SK-N-SH treated with all-trans-retinoic acid at 6 μM for 48 hours (cell line): ENCODE measurements around the gene BMP8B.

ENCODE experiments used
- ATAC-seq: fragments of 200-7000 bp; cut with Tn5 transposase; 3 replicates; pipeline ENCODE4 v1.9.1; 2020; ENCODE audit warnings: mild to moderate bottlenecking, moderate library complexity
- ARNTL ChIP-seq: fragments of 450-650 bp; formaldehyde crosslinking; IDR thresholded peaks from 2 replicates; pipeline ENCODE4 v1.5.0; 2020; ENCODE audit warnings: low read depth, mild to moderate bottlenecking, moderate library complexity, borderline replicate concordance
- BACH2 ChIP-seq: fragments of 250-450 bp; sonication (Bioruptor Pico); IDR thresholded peaks from 2 replicates; pipeline ENCODE4 v1.9.0; 2021; ENCODE audit warnings: mild to moderate bottlenecking, borderline replicate concordance
- CREB5 ChIP-seq: fragments of 250-450 bp; sonication (Bioruptor Pico); IDR thresholded peaks from 2 replicates; pipeline ENCODE4 v1.5.1; 2020; ENCODE audit warnings: low read depth, mild to moderate bottlenecking, moderate library complexity
- CSDC2 ChIP-seq: fragments of 250-450 bp; sonication (Bioruptor Pico); IDR thresholded peaks from 2 replicates; pipeline ENCODE4 v1.5.0; 2020; ENCODE audit warnings: mild to moderate bottlenecking, moderate library complexity
- CSRNP3 ChIP-seq: fragments of 250-450 bp; sonication (Bioruptor Pico); IDR thresholded peaks from 2 replicates; pipeline ENCODE4 v1.5.1; 2021; ENCODE audit warnings: mild to moderate bottlenecking, moderate library complexity
- GLIS3 ChIP-seq: fragments of 250-450 bp; sonication (Bioruptor Pico); IDR thresholded peaks from 2 replicates; pipeline ENCODE4 v1.5.0; 2020; ENCODE audit warnings: mild to moderate bottlenecking, moderate library complexity
- ISL1 ChIP-seq: fragments of 250-450 bp; sonication (Bioruptor Pico); IDR thresholded peaks from 2 replicates; pipeline ENCODE4 v2.1.2; 2022; ENCODE audit warnings: mild to moderate bottlenecking, moderate library complexity
- POU6F1 ChIP-seq: fragments of 250-450 bp; sonication (Bioruptor Pico); IDR thresholded peaks from 2 replicates; pipeline ENCODE4 v1.8.0; 2021; ENCODE audit warnings: low read depth, mild to moderate bottlenecking, moderate library complexity, borderline replicate concordance
- PPARA ChIP-seq: fragments of 250-450 bp; sonication (Bioruptor Pico); IDR thresholded peaks from 2 replicates; pipeline ENCODE4 v1.5.0; 2020; ENCODE audit warnings: mild to moderate bottlenecking, borderline replicate concordance
- RARB ChIP-seq: fragments of 250-450 bp; sonication (Bioruptor Pico); IDR thresholded peaks from 2 replicates; pipeline ENCODE4 v1.8.0; 2021; ENCODE audit warnings: mild to moderate bottlenecking, moderate library complexity
- SNAI2 ChIP-seq: fragments of 250-450 bp; sonication (Bioruptor Pico); IDR thresholded peaks from 2 replicates; pipeline ENCODE4 v1.5.0; 2020; ENCODE audit warnings: mild to moderate bottlenecking, moderate library complexity
- TCF4 ChIP-seq: fragments of 250-450 bp; sonication (Bioruptor Pico); IDR thresholded peaks from 2 replicates; pipeline ENCODE4 v1.8.0; 2021; ENCODE audit warnings: mild to moderate bottlenecking, moderate library complexity, borderline replicate concordance
- TOX ChIP-seq: fragments of 250-450 bp; sonication (Bioruptor Pico); IDR thresholded peaks from 2 replicates; pipeline ENCODE4 v1.8.0; 2021; ENCODE audit warnings: mild to moderate bottlenecking, moderate library complexity, borderline replicate concordance
- ZC3H10 ChIP-seq: fragments of 250-450 bp; sonication (Bioruptor Pico); IDR thresholded peaks from 2 replicates; pipeline ENCODE4 v1.5.1; 2021; ENCODE audit warnings: mild to moderate bottlenecking, moderate library complexity
- ZFP30 ChIP-seq: fragments of 450-650 bp; formaldehyde crosslinking; IDR thresholded peaks from 2 replicates; pipeline ENCODE4 v1.5.0; 2022; ENCODE audit warnings: mild to moderate bottlenecking, moderate library complexity
- ZNF565 ChIP-seq: fragments of 450-650 bp; formaldehyde crosslinking; conservative IDR thresholded peaks from 2 replicates; pipeline ENCODE4 v1.5.0; 2020; ENCODE audit warnings: low read depth, mild to moderate bottlenecking, moderate library complexity
- ZNF70 ChIP-seq: fragments of 450-650 bp; formaldehyde crosslinking; IDR thresholded peaks from 2 replicates; pipeline ENCODE4 v1.5.0; 2020; ENCODE audit warnings: mild to moderate bottlenecking, moderate library complexity
- ZNF8 ChIP-seq: fragments of 450-650 bp; formaldehyde crosslinking; IDR thresholded peaks from 2 replicates; pipeline ENCODE4 v1.5.0; 2020; ENCODE audit warnings: mild to moderate bottlenecking, moderate library complexity
- TF ChIP-seq, protein P1 (sequence below): fragments of 250-450 bp; sonication (Bioruptor Pico); IDR thresholded peaks from 2 replicates; pipeline ENCODE4 v1.8.0; 2020; ENCODE audit warnings: mild to moderate bottlenecking, moderate library complexity, borderline replicate concordance
- TF ChIP-seq, protein P2 (sequence below): fragments of 250-450 bp; sonication (Bioruptor Pico); IDR thresholded peaks from 2 replicates; pipeline ENCODE4 v1.5.0; 2020; ENCODE audit warnings: mild to moderate bottlenecking, moderate library complexity

The BMP8B gene

GRCh38 chr1:39819091-39819812 lies 30.6 kb upstream of the BMP8B start (continued):
- TF ChIP-seq, protein P1, sequence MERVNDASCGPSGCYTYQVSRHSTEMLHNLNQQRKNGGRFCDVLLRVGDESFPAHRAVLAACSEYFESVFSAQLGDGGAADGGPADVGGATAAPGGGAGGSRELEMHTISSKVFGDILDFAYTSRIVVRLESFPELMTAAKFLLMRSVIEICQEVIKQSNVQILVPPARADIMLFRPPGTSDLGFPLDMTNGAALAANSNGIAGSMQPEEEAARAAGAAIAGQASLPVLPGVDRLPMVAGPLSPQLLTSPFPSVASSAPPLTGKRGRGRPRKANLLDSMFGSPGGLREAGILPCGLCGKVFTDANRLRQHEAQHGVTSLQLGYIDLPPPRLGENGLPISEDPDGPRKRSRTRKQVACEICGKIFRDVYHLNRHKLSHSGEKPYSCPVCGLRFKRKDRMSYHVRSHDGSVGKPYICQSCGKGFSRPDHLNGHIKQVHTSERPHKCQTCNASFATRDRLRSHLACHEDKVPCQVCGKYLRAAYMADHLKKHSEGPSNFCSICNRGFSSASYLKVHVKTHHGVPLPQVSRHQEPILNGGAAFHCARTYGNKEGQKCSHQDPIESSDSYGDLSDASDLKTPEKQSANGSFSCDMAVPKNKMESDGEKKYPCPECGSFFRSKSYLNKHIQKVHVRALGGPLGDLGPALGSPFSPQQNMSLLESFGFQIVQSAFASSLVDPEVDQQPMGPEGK (CRISPR knock-in tag) = no peak
- TF ChIP-seq PPARA (CRISPR knock-in tag) (no peak), TCF4 (CRISPR knock-in tag) (no peak)

DNA sequence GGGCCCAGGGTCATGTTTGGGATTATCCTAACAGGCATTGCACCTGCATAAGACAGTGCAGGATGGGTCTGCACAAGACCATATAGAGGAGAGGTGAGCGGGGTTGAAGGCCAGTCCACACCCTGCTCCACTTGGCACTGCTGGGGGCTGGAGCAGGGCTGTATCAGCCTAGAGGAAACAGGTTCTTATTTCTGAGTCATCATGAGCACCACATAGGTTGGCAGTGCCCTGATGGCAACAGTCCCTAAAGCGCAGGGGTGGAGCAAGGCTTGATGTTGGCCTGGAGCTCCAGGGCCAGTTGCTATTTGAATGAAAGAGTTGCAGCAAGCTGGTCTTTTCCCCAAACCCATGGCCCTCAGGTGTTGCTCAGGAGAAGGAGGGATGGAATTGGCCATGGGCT lies 29.8 kb upstream of the BMP8B start:
- no peak for ATAC-seq
- TF ChIP-seq PPARA (CRISPR knock-in tag) (no peak), RARB (CRISPR knock-in tag) (no peak), ZC3H10 (no peak), CREB5 (no peak), ZNF565 (CRISPR knock-in tag) (no peak), CSDC2 (CRISPR knock-in tag) (no peak), BACH2 (no peak)
- TF ChIP-seq, protein P1 (CRISPR knock-in tag) = no peak

DNA sequence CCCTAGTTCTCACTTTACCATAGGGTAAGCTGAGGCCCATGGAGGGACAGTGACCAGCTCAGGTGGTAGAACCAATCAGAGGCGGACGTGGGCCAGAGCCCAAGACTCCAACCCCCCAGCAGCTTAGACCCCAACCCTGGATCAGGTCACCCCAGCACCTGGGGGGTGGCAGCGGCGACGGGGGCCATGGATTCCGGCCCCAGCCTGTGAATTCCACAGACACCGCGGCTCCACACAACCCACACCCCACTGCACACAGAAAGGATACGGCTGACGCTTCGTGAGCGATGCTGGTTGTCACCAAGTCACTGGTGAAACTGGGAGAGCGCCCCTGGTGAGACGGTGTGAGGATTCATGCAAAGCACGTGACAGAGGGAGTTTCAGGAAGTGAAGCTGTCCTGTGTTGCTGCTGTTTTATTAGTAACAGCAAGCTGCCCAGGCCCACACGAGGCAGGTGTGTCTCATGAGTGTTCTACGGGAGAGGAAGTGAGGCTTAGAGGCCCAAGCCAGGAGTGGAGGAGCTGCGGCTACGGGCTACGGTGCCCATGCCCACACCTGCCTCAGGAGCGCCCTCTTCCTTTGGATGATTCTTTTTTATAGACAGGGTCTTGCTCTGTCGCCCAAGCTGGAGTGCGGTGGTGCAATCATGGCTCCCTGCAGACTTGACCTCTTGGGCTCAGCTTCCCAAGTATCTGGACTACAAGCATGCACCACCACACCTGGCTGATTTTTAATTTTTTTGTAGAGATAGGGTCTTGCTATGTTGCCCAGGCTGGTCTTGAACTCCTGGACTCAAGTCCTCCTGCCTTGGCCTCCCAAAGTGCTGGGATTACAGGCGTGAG lies 28.6 kb upstream of the BMP8B start:
- peak; percentile 17 for ATAC-seq

- peak; percentile 94 for ATAC-seq
- TF ChIP-seq CSDC2 (CRISPR knock-in tag) = no peak
- no peak for TF ChIP-seq GLIS3 (CRISPR knock-in tag)
- no peak for TF ChIP-seq RARB (CRISPR knock-in tag)
- no peak for TF ChIP-seq PPARA (CRISPR knock-in tag)
- TF ChIP-seq, protein P1 (CRISPR knock-in tag) = no peak
- TF ChIP-seq CSRNP3 (CRISPR knock-in tag) = no peak
- TF ChIP-seq, protein P2, sequence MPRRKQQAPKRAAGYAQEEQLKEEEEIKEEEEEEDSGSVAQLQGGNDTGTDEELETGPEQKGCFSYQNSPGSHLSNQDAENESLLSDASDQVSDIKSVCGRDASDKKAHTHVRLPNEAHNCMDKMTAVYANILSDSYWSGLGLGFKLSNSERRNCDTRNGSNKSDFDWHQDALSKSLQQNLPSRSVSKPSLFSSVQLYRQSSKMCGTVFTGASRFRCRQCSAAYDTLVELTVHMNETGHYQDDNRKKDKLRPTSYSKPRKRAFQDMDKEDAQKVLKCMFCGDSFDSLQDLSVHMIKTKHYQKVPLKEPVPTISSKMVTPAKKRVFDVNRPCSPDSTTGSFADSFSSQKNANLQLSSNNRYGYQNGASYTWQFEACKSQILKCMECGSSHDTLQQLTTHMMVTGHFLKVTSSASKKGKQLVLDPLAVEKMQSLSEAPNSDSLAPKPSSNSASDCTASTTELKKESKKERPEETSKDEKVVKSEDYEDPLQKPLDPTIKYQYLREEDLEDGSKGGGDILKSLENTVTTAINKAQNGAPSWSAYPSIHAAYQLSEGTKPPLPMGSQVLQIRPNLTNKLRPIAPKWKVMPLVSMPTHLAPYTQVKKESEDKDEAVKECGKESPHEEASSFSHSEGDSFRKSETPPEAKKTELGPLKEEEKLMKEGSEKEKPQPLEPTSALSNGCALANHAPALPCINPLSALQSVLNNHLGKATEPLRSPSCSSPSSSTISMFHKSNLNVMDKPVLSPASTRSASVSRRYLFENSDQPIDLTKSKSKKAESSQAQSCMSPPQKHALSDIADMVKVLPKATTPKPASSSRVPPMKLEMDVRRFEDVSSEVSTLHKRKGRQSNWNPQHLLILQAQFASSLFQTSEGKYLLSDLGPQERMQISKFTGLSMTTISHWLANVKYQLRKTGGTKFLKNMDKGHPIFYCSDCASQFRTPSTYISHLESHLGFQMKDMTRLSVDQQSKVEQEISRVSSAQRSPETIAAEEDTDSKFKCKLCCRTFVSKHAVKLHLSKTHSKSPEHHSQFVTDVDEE = no peak
- no peak for TF ChIP-seq ARNTL (CRISPR knock-in tag)
- no peak for TF ChIP-seq SNAI2 (CRISPR knock-in tag)
- no peak for TF ChIP-seq ZNF565 (CRISPR knock-in tag)
- no peak for TF ChIP-seq ZNF8
- no peak for TF ChIP-seq TOX (CRISPR knock-in tag)
- TF ChIP-seq ISL1 (CRISPR knock-in tag) = no peak
- no peak for TF ChIP-seq POU6F1 (CRISPR knock-in tag)
- TF ChIP-seq ZNF70 (CRISPR knock-in tag) = no peak
- no peak for TF ChIP-seq ZFP30 (CRISPR knock-in tag)
- TF ChIP-seq BACH2 = no peak
These were observed 27.9 kb upstream of the BMP8B start for GRCh38 chr1:39816415-39817090.
